ENCODE results near the gene ITPR1.

DNA sequence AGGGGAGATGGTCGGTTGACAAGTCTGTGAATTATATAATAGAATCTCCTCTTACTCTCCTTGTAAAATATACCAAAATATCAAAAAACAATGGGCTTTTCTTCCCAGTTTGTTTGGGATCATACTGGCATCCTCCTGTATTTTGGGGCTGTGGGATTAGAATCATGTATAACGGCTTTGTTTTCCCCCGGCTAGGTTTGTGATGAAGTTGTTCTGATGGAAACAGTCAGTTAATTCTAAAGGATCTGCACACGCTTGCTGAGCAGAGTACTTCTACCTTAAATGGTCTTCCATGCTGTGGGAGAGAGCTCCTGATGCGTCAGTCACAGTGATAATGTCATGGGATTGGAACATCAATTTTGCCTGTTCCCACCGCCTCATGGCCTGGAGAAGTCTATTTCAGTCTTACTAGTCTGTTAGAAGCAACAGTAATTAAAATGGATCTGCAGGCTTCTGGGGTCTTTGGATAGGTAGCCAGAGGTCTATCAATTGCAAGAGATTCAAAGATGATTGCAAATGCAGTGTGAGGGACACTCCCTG is 81.3 kb downstream of the ITPR1 start:
- no peak for TF ChIP-seq EZH2phosphoT487 (IDR thresholded peaks at IDR 0.05; ENCODE audit: borderline replicate concordance, low read depth, low read length)
- TF ChIP-seq, protein P1, sequence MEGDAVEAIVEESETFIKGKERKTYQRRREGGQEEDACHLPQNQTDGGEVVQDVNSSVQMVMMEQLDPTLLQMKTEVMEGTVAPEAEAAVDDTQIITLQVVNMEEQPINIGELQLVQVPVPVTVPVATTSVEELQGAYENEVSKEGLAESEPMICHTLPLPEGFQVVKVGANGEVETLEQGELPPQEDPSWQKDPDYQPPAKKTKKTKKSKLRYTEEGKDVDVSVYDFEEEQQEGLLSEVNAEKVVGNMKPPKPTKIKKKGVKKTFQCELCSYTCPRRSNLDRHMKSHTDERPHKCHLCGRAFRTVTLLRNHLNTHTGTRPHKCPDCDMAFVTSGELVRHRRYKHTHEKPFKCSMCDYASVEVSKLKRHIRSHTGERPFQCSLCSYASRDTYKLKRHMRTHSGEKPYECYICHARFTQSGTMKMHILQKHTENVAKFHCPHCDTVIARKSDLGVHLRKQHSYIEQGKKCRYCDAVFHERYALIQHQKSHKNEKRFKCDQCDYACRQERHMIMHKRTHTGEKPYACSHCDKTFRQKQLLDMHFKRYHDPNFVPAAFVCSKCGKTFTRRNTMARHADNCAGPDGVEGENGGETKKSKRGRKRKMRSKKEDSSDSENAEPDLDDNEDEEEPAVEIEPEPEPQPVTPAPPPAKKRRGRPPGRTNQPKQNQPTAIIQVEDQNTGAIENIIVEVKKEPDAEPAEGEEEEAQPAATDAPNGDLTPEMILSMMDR (conservative IDR thresholded peaks at IDR 0.05; ENCODE audit: low read length), result no peak
